GM12878 (cell line): ENCODE data around the gene MAP3K7. TPM values are rescaled to one million over a fixed set of nuclear protein-coding genes. Genes with fewer than 3 reads are reported as not detected.
A peak's percentile ranks its signal among the peaks of the same experiment; 100 is the strongest.

ENCODE experiments used
- ATAC-seq: fragments of 200-7000 bp; cut with Tn5 transposase; 3 replicates; pipeline ENCODE4 v1.9.1; 2020; ENCODE audit warnings: mild to moderate bottlenecking, moderate library complexity
- BruUV-seq: library from RNA; stranded (reverse); fragments of 400-500 nt; replicated peaks from 2 replicates; lab custom pipeline; 2021; lab: Mats Ljungman, UMichigan
- CTCF ChIA-PET: fragments of 300-600 bp; sonication (Branson Sonifier 250); formaldehyde crosslinking; extraction: SDS; loops from one replicate; lab custom pipeline; 2021; ENCODE audit warnings: inconsistent platforms; lab: Yijun Ruan, JAX
- POLR2A ChIA-PET: fragments of 350-600 bp; formaldehyde crosslinking; extraction: SDS; loops from one replicate; lab custom pipeline; 2021; ENCODE audit warnings: inconsistent platforms; lab: Charles Lee
- RAD21 ChIA-PET: fragments of 300-600 bp; sonication (Branson Sonifier 250); formaldehyde crosslinking; loops from one replicate; lab custom pipeline; 2023; ENCODE audit warnings: antibody characterized with exemption; ENCODE audit not compliant: unreplicated experiment; lab: Charles Lee
- SMC1A ChIA-PET: fragments of 300-600 bp; sonication (Branson Sonifier 250); formaldehyde crosslinking; loops from one replicate; lab custom pipeline; 2023; ENCODE audit not compliant: unreplicated experiment, uncharacterized antibody; lab: Charles Lee
- DNase-seq: peaks from one replicate; pipeline ENCODE4 v3.0.0-alpha.2; 2011; ENCODE audit warnings: low read depth, low spot score
- FAIRE-seq: peaks from 3 replicates; lab custom pipeline; 2011; peaks lifted over from hg19 to GRCh38; lab: Jason Lieb, UNC
- H2AFZ ChIP-seq: 2 replicates; pipeline ENCODE4 v1.6.0; 2011; ENCODE audit warnings: low read depth, low read length, control low read depth; ENCODE audit not compliant: control insufficient read depth
- H3K27ac ChIP-seq: 2 replicates; pipeline ENCODE4 v1.5.1; 2011; ENCODE audit warnings: control low read depth; ENCODE audit not compliant: control insufficient read depth, insufficient read depth
- H3K27me3 ChIP-seq, 2 experiments: replicated peaks in 1 of 2; 2 replicates each; pipeline versions ENCODE4 v1.6.0 to v1.6.1; 2011; ENCODE audit warnings: low read length in 1 of 2; ENCODE audit not compliant: control insufficient read depth in 2 of 2, insufficient read depth in 2 of 2
- H3K36me3 ChIP-seq, 2 experiments: 2 replicates each; pipeline ENCODE4 v1.5.1; 2011; ENCODE audit warnings: low read length in 1 of 2; ENCODE audit not compliant: control insufficient read depth in 2 of 2, insufficient read depth in 2 of 2
- H3K4me1 ChIP-seq: 2 replicates; pipeline ENCODE4 v1.6.1; 2011; ENCODE audit warnings: mild to moderate bottlenecking, low read length, moderate library complexity, mixed read lengths; ENCODE audit not compliant: control insufficient read depth, insufficient read depth
- H3K4me2 ChIP-seq: 2 replicates; pipeline ENCODE4 v1.6.0; 2011; ENCODE audit warnings: control low read depth; ENCODE audit not compliant: control insufficient read depth, insufficient read depth
- H3K4me3 ChIP-seq: fragments of 200-600 bp; sonication (generic); 2 replicates; pipeline ENCODE4 v1.5.1; 2016
- H3K79me2 ChIP-seq: 2 replicates; pipeline ENCODE4 v1.6.0; 2011; ENCODE audit warnings: low read length; ENCODE audit not compliant: control insufficient read depth, insufficient read depth
- H3K9ac ChIP-seq: 2 replicates; pipeline ENCODE4 v1.8.0; 2011; ENCODE audit warnings: low read length, control low read depth, mixed read lengths; ENCODE audit not compliant: control insufficient read depth, insufficient read depth
- H3K9me3 ChIP-seq: replicated peaks from 3 replicates; pipeline ENCODE4 v1.5.1; 2011; ENCODE audit warnings: mild to moderate bottlenecking, low read length; ENCODE audit not compliant: control insufficient read depth, insufficient read depth
- H4K20me1 ChIP-seq: 2 replicates; pipeline ENCODE4 v1.6.0; 2011; ENCODE audit not compliant: control insufficient read depth, insufficient read depth
- ASH2L ChIP-seq: fragments of 300-600, 200-600 bp; sonication (generic); IDR thresholded peaks from 2 replicates; pipeline ENCODE4 v1.6.1; 2017; ENCODE audit warnings: low read depth, mild to moderate bottlenecking, borderline replicate concordance
- CEBPB ChIP-seq, 2 experiments: fragments of 150-350 bp in 1 of 2; IDR thresholded peaks; 2 replicates each; pipeline ENCODE4 v1.6.1; 2012 to 2014; ENCODE audit warnings: low read depth in 2 of 2, low read length in 2 of 2, borderline replicate concordance in 1 of 2, inconsistent platforms in 1 of 2
- CREB1 ChIP-seq: IDR thresholded peaks from 2 replicates; pipeline ENCODE4 v1.6.1; 2012; ENCODE audit warnings: low read depth, mild to moderate bottlenecking, inconsistent platforms
- CTCF ChIP-seq, 3 experiments: IDR thresholded peaks in 2 of 3; conservative IDR thresholded peaks in 1 of 3; 2 replicates each; pipeline ENCODE4 v1.5.1; 2011; ENCODE audit warnings: low read depth in 3 of 3, low read length in 3 of 3, mild to moderate bottlenecking in 3 of 3, control low read depth in 2 of 3, moderate library complexity in 2 of 3, inconsistent platforms in 1 of 3, mixed read lengths in 1 of 3; ENCODE audit not compliant: control insufficient read depth in 2 of 3, insufficient read depth in 1 of 3; ENCODE audit errors: extremely low read depth in 1 of 3
- FOXM1 ChIP-seq: IDR thresholded peaks from 2 replicates; pipeline ENCODE4 v1.6.1; 2012; ENCODE audit warnings: low read depth, mild to moderate bottlenecking, inconsistent platforms, low read length, moderate library complexity
- IKZF1 ChIP-seq: fragments of 450-650 bp; conservative IDR thresholded peaks from 2 replicates; pipeline ENCODE4 v1.6.1; 2017; ENCODE audit warnings: antibody characterized with exemption, mild to moderate bottlenecking
- IKZF2 ChIP-seq, 2 experiments: fragments of 450-650 bp; IDR thresholded peaks; 2 replicates each; pipeline ENCODE4 v1.6.1; 2017; ENCODE audit warnings: mild to moderate bottlenecking in 2 of 2, moderate library complexity in 2 of 2
- MEF2A ChIP-seq: IDR thresholded peaks from 2 replicates; pipeline ENCODE4 v1.6.1; 2011; ENCODE audit warnings: low read depth, mild to moderate bottlenecking, low read length, moderate library complexity; ENCODE audit not compliant: insufficient read depth
- PKNOX1 ChIP-seq: fragments of 450-650 bp; IDR thresholded peaks from 2 replicates; pipeline ENCODE4 v1.6.1; 2016; ENCODE audit warnings: mild to moderate bottlenecking
- RAD21 ChIP-seq: IDR thresholded peaks from 2 replicates; pipeline ENCODE4 v1.6.1; 2011; ENCODE audit warnings: mild to moderate bottlenecking, low read depth, low read length, moderate library complexity; ENCODE audit not compliant: insufficient read depth
- RFX5 ChIP-seq: IDR thresholded peaks from 2 replicates; pipeline ENCODE4 v1.6.1; 2011; ENCODE audit warnings: low read depth, low read length, improper control_type of control experiment
- RUNX3 ChIP-seq: IDR thresholded peaks from 2 replicates; pipeline ENCODE4 v1.6.1; 2012; ENCODE audit warnings: low read length, inconsistent platforms
- SMARCA5 ChIP-seq: fragments of 450-650 bp; IDR thresholded peaks from 2 replicates; pipeline ENCODE4 v1.6.1; 2017; ENCODE audit warnings: mild to moderate bottlenecking
- SMC3 ChIP-seq: IDR thresholded peaks from 2 replicates; pipeline ENCODE4 v1.6.1; 2011; ENCODE audit warnings: low read length, improper control_type of control experiment, borderline replicate concordance
- YY1 ChIP-seq: IDR thresholded peaks from 2 replicates; pipeline ENCODE4 v1.6.1; 2011; ENCODE audit warnings: low read depth, mild to moderate bottlenecking, low read length
- ZNF24 ChIP-seq: fragments of 450-650 bp; IDR thresholded peaks from 2 replicates; pipeline ENCODE4 v1.6.1; 2017; ENCODE audit warnings: antibody characterized with exemption, mild to moderate bottlenecking
- WGBS: methylation state at CpG from one replicate; pipeline ENCODE4 v1.1.6; 2016; ENCODE audit warnings: low lambda C conversion rate; ENCODE audit not compliant: insufficient replicate concordance, insufficient coverage; ENCODE audit errors: missing lambda C conversion rate; 5-methylcytosine and 5-hydroxymethylcytosine counted together
- in situ Hi-C: fragments of 300-500 bp; cut with MboI; formaldehyde crosslinking; loops from 9 replicates; pipeline ENCODE4 v1.14.3; 2018; ENCODE audit warnings: mixed read lengths
- intact Hi-C: fragments of 100-400 bp; cut with micrococcal nuclease; formaldehyde crosslinking; loops from one replicate; pipeline ENCODE4 v1.14.2; 2022; ENCODE audit not compliant: unreplicated experiment
- polyA plus RNA-seq, 11 experiments: library from polyadenylated mRNA; depleted of rRNA in 4 of 11; unstranded in 6 of 11; stranded (reverse) in 5 of 11; fragments of >200 nt; fragmentation: Nextera tagmentation in 4 of 11; fragmentation: Illumina TruSeq in 1 of 11; extraction: Ambion mirVana in 4 of 11; extraction: Trizol in 1 of 11; gene quantifications; 1 replicate in 1 of 11; 2 replicates in 10 of 11; pipeline versions ENCODE4 v1.2.1 to v1.2.3, GENCODE V29; 2011 to 2016; ENCODE audit warnings: inconsistent platforms in 2 of 11, missing spikeins in 2 of 11, low read depth in 1 of 11
- total RNA-seq, 4 experiments: library from RNA; depleted of rRNA in 3 of 4; stranded (reverse); fragments of >200 nt in 3 of 4; fragmentation: Illumina TruSeq in 1 of 4; extraction: Trizol in 1 of 4; gene quantifications; 2 replicates each; pipeline versions ENCODE4 v1.2.1 to v1.2.3, GENCODE V29; 2013 to 2021
- TF ChIP-seq, protein P1 (sequence below): fragments of 450-650 bp; IDR thresholded peaks from 2 replicates; pipeline ENCODE4 v1.6.1; 2017; ENCODE audit warnings: mild to moderate bottlenecking, low read depth, inconsistent platforms; ENCODE audit not compliant: poor library complexity, severe bottlenecking

The MAP3K7 gene
- total and polyA plus RNA-seq, 10 of the 15 experiments (the other 5 are each of a cell fraction or from before 2014, with no cell fraction given): 7.0 to 42.6 (median 22.0) TPM

GRCh38 chr6:90478789-90479602 is 107.9 kb downstream of the MAP3K7 start:
- Histone ChIP-seq H4K20me1 (no peaks in the 10 kb centered on the region), H3K27me3 (peaks cover 0 to 4% of the 10 kb centered on the region in 2 experiments; a peak in 1 of 4 replicates), H3K36me3 (no peaks in the 10 kb centered on the region), H3K4me3 (0 out of 2 replicates have a peak overlapping the region, but pooled peaks have one; percentile 15), H3K4me1 (peaks cover 4% of the 10 kb centered on the region), H3K9ac (no peak overlapping the region), H3K79me2 (no peaks in the 10 kb centered on the region), H3K9me3 (no peaks in the 10 kb centered on the region; the same call in 2 of the 3 replicates), H3K4me2 (peak overlapping the region; percentile 34; the same call in 1 of the 2 replicates), H3K27ac (no peak overlapping the region), H2AFZ (no peak overlapping the region)
- RAD21 ChIA-PET: interaction anchor here (0.7 to 5.5 kb wide), 19 partner anchors 9 to 1107 kb away, joined by 3 to 104 read pairs (median 4); partner anchors contain the start of gene MDN1
- ATAC-seq: peak; percentile 96
- in situ Hi-C loops (loop anchor here (5.0 to 10.0 kb wide), 3 partner anchors 192 to 542 kb away; no protein-coding TSS in a partner anchor), intact Hi-C loops (loop anchor here (1.0 to 10.0 kb wide), 6 partner anchors 86 to 1104 kb away; partner anchors contain the start of gene MDN1)
- SMC1A ChIA-PET: interaction anchor here (0.6 to 6.8 kb wide), 25 partner anchors 9 to 1910 kb away, joined by 3 to 97 read pairs (median 3); no protein-coding TSS in a partner anchor
- CTCF ChIA-PET: interaction anchor here (0.6 to 8.8 kb wide), 35 partner anchors 9 to 1320 kb away, joined by 3 to 193 read pairs (median 3); no protein-coding TSS in a partner anchor
- no TSS peak for BruUV-seq
- POLR2A ChIA-PET: no interaction called here
- WGBS: 17% methylated on average over 15 of the region's 15 CpGs
- FAIRE-seq: peak; percentile 98
- DNase-seq: peak; percentile 41
- TF ChIP-seq CREB1: 0 out of 2 replicates have a peak, but pooled peaks have one; percentile 34
- TF ChIP-seq RFX5: no peak
- TF ChIP-seq ASH2L: no peak
- TF ChIP-seq IKZF1: 0 out of 2 replicates have a peak, but pooled peaks have one; percentile 13
- no peak for TF ChIP-seq CEBPB (IDR thresholded peaks at IDR 0.05; ENCODE audit: borderline replicate concordance in 1 of 2, low read depth in 2 of 2, low read length in 2 of 2)
- 0 out of 4 replicates have a peak, but pooled peaks of 1 of the 2 experiments have one; percentile 13 for TF ChIP-seq IKZF2 (IDR thresholded peaks at IDR 0.05)
- 0 out of 2 replicates have a peak, but pooled peaks have one; percentile 32 for TF ChIP-seq SMARCA5
- TF ChIP-seq RAD21: peak; percentile 99
- TF ChIP-seq PKNOX1: peak; percentile 65; the same call in 1 of the 2 replicates
- TF ChIP-seq ZNF24: peak; percentile 44; the same call in 1 of the 2 replicates
- peak; percentile 95 for TF ChIP-seq SMC3
- TF ChIP-seq MEF2A: 0 out of 2 replicates have a peak, but pooled peaks have one; percentile 35
- 0 out of 2 replicates have a peak, but pooled peaks have one; percentile 44 for TF ChIP-seq FOXM1
- TF ChIP-seq YY1: peak; percentile 50; the same call in 1 of the 2 replicates
- 0 out of 2 replicates have a peak, but pooled peaks have one; percentile 11 for TF ChIP-seq RUNX3
- TF ChIP-seq CTCF (IDR thresholded peaks at IDR 0.05 in 2 of 3, conservative IDR thresholded peaks at IDR 0.05 in 1 of 3; ENCODE audit: control insufficient read depth in 2 of 3, extremely low read depth in 1 of 3, insufficient read depth in 1 of 3, low read depth in 3 of 3, low read length in 3 of 3): peak; percentile 72 to 95 (median 80); a peak in 5 of 6 replicates
- TF ChIP-seq, protein P1, sequence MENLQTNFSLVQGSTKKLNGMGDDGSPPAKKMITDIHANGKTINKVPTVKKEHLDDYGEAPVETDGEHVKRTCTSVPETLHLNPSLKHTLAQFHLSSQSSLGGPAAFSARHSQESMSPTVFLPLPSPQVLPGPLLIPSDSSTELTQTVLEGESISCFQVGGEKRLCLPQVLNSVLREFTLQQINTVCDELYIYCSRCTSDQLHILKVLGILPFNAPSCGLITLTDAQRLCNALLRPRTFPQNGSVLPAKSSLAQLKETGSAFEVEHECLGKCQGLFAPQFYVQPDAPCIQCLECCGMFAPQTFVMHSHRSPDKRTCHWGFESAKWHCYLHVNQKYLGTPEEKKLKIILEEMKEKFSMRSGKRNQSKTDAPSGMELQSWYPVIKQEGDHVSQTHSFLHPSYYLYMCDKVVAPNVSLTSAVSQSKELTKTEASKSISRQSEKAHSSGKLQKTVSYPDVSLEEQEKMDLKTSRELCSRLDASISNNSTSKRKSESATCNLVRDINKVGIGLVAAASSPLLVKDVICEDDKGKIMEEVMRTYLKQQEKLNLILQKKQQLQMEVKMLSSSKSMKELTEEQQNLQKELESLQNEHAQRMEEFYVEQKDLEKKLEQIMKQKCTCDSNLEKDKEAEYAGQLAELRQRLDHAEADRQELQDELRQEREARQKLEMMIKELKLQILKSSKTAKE: peak; percentile 26
